ENCODE measurements around the gene RPS6KA4.

The RPS6KA4 gene

DNA sequence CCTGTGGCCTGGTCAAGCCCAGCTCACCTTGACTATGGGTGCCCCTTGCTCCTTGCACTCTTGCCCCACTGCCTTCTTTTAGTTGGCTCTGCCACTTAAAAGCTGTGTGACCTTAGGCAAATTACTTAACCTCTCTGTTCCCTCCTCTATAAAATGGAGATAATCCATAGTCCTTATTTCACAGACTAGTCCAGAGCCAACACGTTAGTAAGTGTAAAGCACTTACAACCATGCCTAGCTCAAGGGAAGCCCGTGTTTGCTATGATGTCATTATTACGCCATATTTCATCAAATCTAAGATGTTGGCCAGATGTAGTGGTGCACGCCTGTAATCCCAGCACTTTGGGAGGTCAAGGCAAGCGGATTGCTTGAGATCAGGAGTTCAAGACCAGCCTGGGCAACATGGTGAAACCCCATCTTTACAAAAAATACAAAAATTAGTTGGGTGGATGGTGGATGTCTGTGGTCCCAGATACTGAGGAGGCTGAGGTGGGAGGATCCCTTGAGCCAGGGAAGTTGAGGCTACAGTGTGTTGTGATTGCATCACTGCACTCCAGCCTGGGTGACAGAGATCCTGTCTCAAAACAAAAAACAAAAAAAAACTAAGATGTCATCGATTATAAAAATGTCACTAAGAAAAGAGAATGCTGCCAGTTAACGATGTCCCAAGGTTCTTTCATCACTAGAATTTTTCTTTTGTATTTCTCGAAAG is 21.3 kb upstream of the RPS6KA4 start:
- Mint-ChIP-seq H3K4me1 (peaks cover 43 to 66% of the 10 kb centered on the region in 2 donors), H3K9me3 (no peaks in the 10 kb centered on the region), H3K27me3 (no peaks in the 10 kb centered on the region), H3K4me3 (no peak overlapping the region), H3K36me3 (peaks cover 28 to 37% of the 10 kb centered on the region in 2 donors), H3K27ac (no peak overlapping the region)
- DNase-seq: no peak
- no peak for ATAC-seq (replicated peaks)

DNA sequence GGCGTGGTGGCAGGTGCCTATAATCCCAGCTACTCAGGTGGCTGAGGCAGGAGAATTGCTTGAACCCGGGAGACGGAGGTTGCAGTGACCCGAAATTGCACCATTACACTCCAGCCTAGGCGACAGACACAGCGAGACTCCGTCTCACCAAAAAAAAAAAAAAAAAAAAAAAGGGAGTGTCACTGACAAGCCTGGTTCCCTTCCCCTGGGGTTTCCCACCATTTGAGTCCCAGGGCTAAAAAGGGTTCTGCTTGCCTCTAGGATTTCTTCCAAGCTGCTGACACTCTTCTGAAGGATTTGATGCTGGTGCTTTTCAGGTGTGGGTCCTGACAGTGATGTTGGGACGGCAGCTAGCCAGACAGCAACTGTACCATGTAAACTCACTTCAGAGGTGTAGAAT is 20.2 kb upstream of the RPS6KA4 start:
- Mint-ChIP-seq H3K36me3 (peaks cover 31 to 38% of the 10 kb centered on the region in 2 donors), H3K27me3 (no peaks in the 10 kb centered on the region), H3K9me3 (no peaks in the 10 kb centered on the region), H3K4me1 (peaks cover 42 to 74% of the 10 kb centered on the region in 2 donors), H3K27ac (peak overlapping the region; percentile 97), H3K4me3 (peak overlapping the region; percentile 93 to 99)
- ATAC-seq (replicated peaks): no peak
- DNase-seq: no peak

DNA sequence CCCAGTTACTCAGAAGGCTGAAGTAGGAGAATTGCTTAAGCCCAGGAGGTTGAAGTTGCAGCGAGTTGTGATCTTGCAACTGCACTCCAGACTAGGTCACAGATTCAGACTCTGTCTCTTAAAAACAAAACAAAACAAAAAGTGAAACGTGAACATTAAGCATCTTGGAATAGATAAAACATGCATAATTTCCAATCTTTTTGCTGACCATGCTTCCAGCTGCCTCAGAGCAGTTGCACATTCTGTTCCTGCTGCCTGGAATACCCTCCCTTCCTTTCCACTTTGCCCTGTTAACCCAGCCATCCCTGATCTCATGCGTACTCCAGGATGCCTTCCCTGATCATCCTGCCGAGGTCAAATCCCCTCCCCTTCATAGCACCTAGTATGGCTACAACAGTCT is 19.7 kb upstream of the RPS6KA4 start:
- Mint-ChIP-seq H3K4me1 (peaks cover 41 to 70% of the 10 kb centered on the region in 2 donors), H3K4me3 (peak overlapping the region; percentile 93 to 99), H3K9me3 (no peaks in the 10 kb centered on the region), H3K27me3 (no peaks in the 10 kb centered on the region), H3K36me3 (peaks cover 35 to 40% of the 10 kb centered on the region in 2 donors), H3K27ac (peak overlapping the region; percentile 97)
- ATAC-seq (replicated peaks): no peak
- no peak for DNase-seq

DNA sequence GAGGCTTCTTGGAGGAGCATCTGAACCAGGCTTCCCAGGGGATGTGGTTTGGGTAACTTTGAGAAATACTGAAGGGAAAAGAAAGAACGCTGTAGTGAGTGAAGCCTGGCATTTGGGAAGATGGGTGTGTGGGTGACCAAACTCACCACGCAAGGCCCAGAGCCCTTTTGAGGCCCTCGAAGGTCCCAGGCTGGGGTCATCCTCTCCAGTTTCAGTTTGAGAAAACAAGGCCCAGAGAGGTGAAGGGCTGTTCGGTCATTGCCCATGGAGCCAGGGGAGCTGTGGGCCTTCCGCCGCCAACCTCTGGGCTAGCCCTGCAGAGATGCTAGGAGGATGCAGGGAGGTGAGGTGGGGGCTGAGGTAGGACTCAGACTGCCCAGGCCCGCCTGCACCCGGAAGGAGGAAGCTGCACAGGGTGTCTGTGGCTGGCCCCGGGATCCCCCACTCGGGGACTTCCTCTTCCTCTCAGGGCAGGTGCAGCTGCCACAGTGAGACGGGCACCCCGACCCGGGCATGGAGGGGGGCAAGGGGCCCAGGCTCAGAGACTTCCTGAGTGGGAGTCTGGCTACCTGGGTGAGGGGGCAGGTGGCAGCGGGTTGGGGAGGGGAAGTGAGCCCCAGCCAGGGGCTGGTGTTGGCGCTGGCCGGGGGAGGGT is 19.1 kb upstream of the RPS6KA4 start, which contains the start of gene CCDC88B:
Gene CCDC88B, plus strand, starts transcription at position 451 of the 655 bp plus-strand sequence. Its CDS starts 63 bp downstream, at position 514.
- peaks cover 37 to 44% of the 10 kb centered on the region in 2 donors for H3K36me3 Mint-ChIP-seq
- H3K9me3 Mint-ChIP-seq: no peaks in the 10 kb centered on the region
- peak within 1 kb of the TSS; percentile 97 for H3K27ac Mint-ChIP-seq
- peaks cover 39 to 73% of the 10 kb centered on the region in 2 donors for H3K4me1 Mint-ChIP-seq
- DNase-seq: peak; percentile 88
- H3K4me3 Mint-ChIP-seq: peak within 1 kb of the TSS; percentile 93 to 99
- ATAC-seq (replicated peaks): peak; percentile 84 to 86
- H3K27me3 Mint-ChIP-seq: no peaks in the 10 kb centered on the region

DNA sequence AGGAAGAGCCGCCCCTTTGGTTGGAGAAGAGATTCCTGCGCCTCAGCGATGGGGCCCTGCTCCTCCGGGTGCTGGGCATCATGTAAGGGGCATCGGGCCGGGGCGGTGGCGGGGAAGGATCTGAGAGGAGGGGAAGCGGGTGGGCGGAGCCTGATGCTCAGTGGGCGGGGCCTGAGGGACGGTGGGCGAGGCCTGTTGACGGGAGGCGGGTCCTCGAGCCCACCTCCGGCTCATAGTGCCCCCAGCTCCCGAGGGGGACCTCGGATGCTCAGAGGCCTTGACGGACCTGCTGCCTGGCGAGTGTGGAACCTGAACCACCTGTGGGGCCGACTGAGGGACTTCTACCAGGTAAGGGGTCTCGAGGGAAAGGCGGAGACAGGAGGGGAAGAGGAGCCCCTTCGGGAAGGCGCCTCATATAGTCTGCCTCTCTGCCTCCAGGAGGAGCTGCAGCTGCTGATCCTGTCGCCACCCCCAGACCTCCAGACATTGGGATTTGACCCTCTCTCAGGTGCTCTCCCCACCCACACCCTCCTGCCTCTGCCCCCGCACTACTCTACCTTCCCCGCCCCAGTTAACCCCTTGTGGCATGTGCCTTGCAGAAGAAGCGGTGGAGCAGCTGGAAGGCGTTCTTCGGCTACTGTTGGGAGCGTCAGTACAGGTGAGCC is 18.2 kb upstream of the RPS6KA4 start:
- DNase-seq: peak; percentile 74
- Mint-ChIP-seq H3K27me3 (no peaks in the 10 kb centered on the region), H3K27ac (peak overlapping the region; percentile 97), H3K9me3 (no peaks in the 10 kb centered on the region), H3K4me3 (peak overlapping the region; percentile 93 to 99), H3K4me1 (peaks cover 37 to 73% of the 10 kb centered on the region in 2 donors), H3K36me3 (peaks cover 44 to 50% of the 10 kb centered on the region in 2 donors)
- ATAC-seq (replicated peaks): peak; percentile 61 to 65

DNA sequence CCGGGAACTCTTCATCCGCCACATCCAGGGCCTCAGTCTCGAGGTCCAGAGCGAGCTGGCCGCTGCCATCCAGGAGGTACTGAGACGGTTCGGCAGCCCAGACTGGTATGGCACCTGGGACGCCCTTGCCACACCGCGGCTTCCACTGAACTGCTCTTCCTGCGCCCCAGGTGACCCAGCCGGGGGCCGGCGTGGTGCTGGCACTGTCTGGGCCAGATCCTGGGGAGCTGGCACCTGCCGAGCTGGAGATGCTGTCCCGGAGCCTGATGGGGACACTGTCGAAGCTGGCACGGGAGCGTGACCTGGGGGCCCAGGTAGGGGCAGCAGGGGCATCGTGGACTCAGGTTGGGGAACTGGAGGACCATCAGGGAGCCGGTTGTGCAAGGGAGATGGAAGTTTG is 17.5 kb upstream of the RPS6KA4 start:
- peaks cover 49 to 53% of the 10 kb centered on the region in 2 donors for H3K36me3 Mint-ChIP-seq
- ATAC-seq (replicated peaks): no peak
- no peaks in the 10 kb centered on the region for H3K9me3 Mint-ChIP-seq
- no peaks in the 10 kb centered on the region for H3K27me3 Mint-ChIP-seq
- no peak for DNase-seq
- peak overlapping the region; percentile 93 to 99 for H3K4me3 Mint-ChIP-seq
- peak overlapping the region; percentile 9 for H3K27ac Mint-ChIP-seq
- peaks cover 39 to 72% of the 10 kb centered on the region in 2 donors for H3K4me1 Mint-ChIP-seq

DNA sequence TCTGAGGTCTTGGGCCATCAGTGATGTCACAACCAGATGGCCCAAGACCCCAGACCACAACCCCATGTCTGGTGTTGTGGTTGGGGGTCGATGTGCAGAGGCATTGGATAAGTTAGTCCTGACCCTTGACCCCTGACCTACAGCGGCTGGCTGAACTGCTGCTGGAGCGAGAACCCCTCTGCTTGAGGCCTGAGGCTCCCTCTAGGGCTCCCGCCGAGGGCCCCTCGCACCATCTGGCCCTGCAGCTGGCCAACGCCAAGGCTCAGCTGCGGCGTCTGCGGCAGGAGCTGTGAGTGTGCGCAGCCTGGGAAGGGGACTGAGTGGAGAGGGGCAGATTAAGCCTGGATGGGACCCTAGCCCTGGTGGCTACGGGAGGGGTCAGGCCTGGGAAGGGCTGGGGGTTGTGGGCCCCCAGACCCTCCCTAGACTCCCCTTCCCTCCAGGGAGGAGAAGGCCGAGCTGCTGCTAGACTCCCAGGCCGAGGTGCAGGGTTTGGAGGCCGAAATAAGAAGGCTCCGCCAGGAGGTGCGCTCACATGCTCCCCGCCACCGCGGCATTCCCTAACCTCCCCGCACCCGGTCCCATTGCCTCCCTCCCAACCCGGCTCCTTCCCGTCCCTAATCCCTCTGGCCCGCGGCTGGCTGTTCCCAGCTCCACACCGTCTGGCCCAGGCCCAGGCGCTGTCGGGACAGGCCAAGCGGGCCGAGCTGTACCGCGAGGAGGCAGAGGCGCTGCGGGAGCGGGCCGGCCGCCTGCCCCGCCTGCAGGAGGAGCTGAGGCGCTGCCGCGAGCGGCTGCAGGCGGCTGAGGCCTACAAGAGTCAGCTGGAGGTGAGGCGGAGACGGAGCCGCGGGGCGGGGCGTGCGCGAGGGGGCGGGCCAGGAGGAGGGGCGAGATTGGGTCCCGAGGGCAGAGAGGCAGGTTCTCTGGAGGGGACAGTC is 16.8 kb upstream of the RPS6KA4 start:
- Mint-ChIP-seq H3K9me3 (no peaks in the 10 kb centered on the region), H3K27me3 (no peaks in the 10 kb centered on the region), H3K4me1 (peaks cover 40 to 69% of the 10 kb centered on the region in 2 donors), H3K27ac (peak overlapping the region; percentile 66), H3K4me3 (peak overlapping the region; percentile 93 to 99), H3K36me3 (peaks cover 54 to 56% of the 10 kb centered on the region in 2 donors)
- ATAC-seq (replicated peaks): peak; percentile 60 to 63
- DNase-seq: peak; percentile 81

DNA sequence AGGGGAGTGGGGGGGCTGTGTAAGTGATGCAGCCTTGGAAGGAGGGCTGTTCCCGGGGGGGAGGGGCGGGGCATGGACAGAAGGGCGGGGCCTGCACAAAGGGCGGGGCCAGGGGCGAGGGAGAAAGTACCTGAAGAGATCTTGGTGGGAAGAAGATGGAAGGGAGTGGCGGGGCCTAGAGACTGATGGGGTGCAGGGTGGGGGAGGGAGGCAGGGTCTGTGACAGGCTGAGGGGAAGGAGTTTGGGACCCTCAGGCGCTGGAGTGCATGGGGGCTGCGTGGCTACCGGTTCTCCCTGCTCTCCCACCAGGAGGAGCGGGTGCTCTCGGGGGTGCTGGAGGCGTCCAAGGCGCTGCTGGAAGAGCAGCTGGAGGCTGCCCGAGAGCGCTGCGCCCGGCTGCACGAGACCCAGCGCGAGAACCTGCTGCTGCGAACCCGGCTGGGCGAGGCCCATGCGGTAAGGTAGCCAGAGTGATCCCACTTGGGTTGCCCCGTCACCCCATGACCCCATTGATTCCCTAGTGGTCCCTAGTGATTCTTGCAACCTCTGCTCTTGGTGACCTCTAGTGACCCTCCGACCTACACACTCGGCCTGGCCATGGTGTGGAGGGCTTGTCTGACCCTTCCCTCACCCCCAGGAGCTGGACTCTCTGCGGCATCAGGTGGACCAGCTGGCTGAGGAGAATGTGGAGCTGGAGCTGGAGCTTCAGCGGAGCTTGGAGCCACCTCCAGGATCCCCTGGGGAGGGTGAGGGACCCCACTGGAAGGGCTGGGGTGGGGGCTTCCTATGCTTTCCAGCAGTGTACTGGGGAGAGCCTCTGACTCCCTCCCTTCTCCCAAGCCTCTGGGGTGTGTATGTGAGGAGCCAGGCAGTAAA is 15.9 kb upstream of the RPS6KA4 start:
- Mint-ChIP-seq H3K36me3 (peaks cover 54 to 59% of the 10 kb centered on the region in 2 donors), H3K4me1 (peaks cover 42 to 69% of the 10 kb centered on the region in 2 donors), H3K4me3 (peak overlapping the region; percentile 48 to 70), H3K27me3 (no peaks in the 10 kb centered on the region), H3K27ac (no peak overlapping the region), H3K9me3 (no peaks in the 10 kb centered on the region)
- DNase-seq (no peak), ATAC-seq (replicated peaks) (no peak)

DNA sequence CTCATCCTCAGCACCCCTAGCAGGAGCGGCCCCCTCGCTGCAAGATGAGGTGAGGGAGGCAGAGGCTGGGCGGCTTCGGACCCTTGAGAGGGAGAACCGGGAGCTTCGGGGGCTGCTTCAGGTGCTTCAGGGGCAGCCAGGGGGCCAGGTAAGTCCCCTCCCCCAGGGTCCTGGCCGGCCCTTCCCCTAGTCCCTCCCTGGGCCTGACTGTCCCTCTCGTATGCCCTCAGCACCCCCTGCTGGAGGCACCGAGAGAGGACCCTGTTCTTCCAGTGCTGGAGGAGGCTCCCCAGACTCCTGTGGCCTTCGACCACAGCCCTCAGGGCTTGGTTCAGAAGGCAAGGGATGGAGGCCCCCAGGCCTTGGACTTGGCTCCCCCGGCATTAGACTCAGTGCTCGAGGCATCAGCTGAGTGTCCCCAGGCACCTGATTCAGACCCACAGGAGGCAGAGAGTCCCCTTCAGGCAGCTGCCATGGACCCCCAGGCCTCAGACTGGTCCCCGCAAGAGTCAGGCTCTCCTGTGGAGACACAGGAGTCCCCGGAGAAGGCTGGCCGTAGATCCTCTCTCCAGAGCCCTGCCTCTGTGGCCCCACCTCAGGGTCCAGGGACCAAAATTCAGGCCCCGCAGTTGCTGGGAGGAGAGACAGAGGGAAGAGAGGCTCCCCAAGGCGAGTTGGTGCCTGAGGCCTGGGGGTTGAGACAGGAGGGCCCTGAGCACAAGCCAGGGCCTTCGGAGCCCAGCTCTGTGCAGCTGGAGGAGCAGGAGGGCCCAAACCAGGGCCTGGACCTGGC is 15.0 kb upstream of the RPS6KA4 start:
- peaks cover 57 to 63% of the 10 kb centered on the region in 2 donors for H3K36me3 Mint-ChIP-seq
- ATAC-seq (replicated peaks) (no peak), DNase-seq (no peak)
- no peak overlapping the region for H3K4me3 Mint-ChIP-seq
- no peaks in the 10 kb centered on the region for H3K27me3 Mint-ChIP-seq
- H3K27ac Mint-ChIP-seq: no peak overlapping the region
- H3K4me1 Mint-ChIP-seq: peaks cover 42 to 66% of the 10 kb centered on the region in 2 donors
- H3K9me3 Mint-ChIP-seq: no peaks in the 10 kb centered on the region

DNA sequence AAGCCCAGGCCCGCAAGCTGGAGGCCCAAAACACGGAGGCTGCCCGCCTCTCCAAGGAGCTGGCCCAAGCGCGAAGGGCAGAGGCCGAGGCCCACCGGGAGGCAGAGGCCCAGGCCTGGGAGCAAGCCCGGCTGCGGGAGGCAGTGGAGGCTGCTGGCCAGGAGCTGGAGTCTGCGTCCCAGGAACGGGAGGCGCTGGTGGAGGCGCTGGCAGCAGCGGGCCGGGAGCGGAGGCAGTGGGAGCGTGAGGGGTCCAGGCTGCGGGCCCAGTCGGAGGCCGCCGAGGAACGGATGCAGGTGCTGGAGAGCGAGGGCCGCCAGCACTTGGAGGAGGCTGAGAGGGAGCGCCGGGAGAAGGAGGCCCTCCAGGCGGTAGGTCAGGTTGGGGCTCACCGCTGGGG is 14.2 kb upstream of the RPS6KA4 start:
- DNase-seq (no peak), ATAC-seq (replicated peaks) (no peak)
- no peaks in the 10 kb centered on the region for H3K27me3 Mint-ChIP-seq
- H3K27ac Mint-ChIP-seq: no peak overlapping the region
- no peak overlapping the region for H3K4me3 Mint-ChIP-seq
- peaks cover 37 to 58% of the 10 kb centered on the region in 2 donors for H3K4me1 Mint-ChIP-seq
- peaks cover 58 to 66% of the 10 kb centered on the region in 2 donors for H3K36me3 Mint-ChIP-seq
- no peaks in the 10 kb centered on the region for H3K9me3 Mint-ChIP-seq

DNA sequence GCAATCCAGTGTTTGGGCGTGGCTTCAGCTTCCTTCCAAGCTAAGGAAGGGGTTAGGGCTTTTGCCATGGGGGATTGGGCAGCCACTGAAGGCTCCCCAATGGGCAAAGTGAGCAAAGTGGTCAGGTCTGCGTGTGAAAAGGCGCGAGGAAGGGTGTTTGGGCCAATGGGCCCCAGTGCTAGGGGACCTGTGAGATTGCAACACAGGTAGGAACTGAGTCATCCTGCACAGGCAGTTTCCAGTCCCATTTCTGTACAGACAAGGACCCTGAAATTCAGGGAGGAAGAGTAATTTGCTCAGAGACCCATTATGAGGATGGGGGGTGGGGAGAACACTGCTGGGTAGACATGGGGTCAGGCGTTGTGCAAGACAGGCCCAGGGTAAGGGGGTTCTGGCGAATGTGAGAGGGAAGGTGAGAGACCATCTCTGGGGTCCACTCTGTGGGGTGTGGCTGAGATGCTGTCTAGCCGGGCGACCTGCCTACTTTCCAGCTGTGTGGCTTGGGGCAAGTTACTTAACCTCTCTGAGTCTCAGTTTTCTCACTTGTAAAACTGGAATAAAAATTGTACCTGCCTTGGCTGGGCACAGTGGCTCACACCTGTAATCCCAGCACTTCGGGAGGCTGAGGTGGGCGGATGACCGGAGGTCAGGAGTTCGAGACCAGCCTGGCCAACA is 11.6 kb upstream of the RPS6KA4 start:
- no peak for ATAC-seq (replicated peaks)
- DNase-seq: no peak
- H3K4me3 Mint-ChIP-seq: no peak overlapping the region
- no peaks in the 10 kb centered on the region for H3K27me3 Mint-ChIP-seq
- peaks cover 22 to 48% of the 10 kb centered on the region in 2 donors for H3K4me1 Mint-ChIP-seq
- peak overlapping the region; percentile 88 for H3K27ac Mint-ChIP-seq
- peaks cover 58 to 63% of the 10 kb centered on the region in 2 donors for H3K36me3 Mint-ChIP-seq
- H3K9me3 Mint-ChIP-seq: no peaks in the 10 kb centered on the region
